Caco-2 (cell line): ENCODE measurements around the gene LMLN. TPM values are rescaled to one million over a fixed set of nuclear protein-coding genes. Genes with fewer than 3 reads are reported as not detected.

Source experiments
- BruUV-seq: library from RNA; stranded (reverse); fragments of 400-500 nt; replicated peaks from 2 replicates; lab custom pipeline; 2021; lab: Mats Ljungman, UMichigan
- CTCF ChIA-PET: fragments of 300-600 bp; sonication (Branson Sonifier 250); formaldehyde crosslinking; loops from one replicate; lab custom pipeline; 2022; ENCODE audit warnings: antibody characterized with exemption; lab: Charles Lee
- POLR2A ChIA-PET: fragments of 300-600 bp; sonication (Branson Sonifier 250); formaldehyde crosslinking; loops from one replicate; lab custom pipeline; 2022; ENCODE audit warnings: antibody characterized with exemption; lab: Charles Lee
- DNase-seq, 2 experiments: peaks; one replicate each; pipeline versions ENCODE4 v3.0.0 to v3.0.0-alpha.2; 2020 to 2022
- H3K27me3 ChIP-seq: replicated peaks from 2 replicates; pipeline ENCODE4 v1.6.0; 2011; ENCODE audit warnings: low read length; ENCODE audit not compliant: control insufficient read depth, insufficient read depth
- H3K36me3 ChIP-seq: 2 replicates; pipeline ENCODE4 v1.5.1; 2011; ENCODE audit warnings: low read length; ENCODE audit not compliant: control insufficient read depth, insufficient read depth
- H3K4me1 ChIP-seq: fragments of 250-450 bp; sonication (Bioruptor Pico); 2 replicates; pipeline ENCODE4 v1.5.1; 2020; ENCODE audit warnings: mild to moderate bottlenecking
- H3K4me3 ChIP-seq: 2 replicates; pipeline ENCODE4 v1.5.1; 2011; ENCODE audit warnings: low read depth, mild to moderate bottlenecking, control low read depth, low read length
- H3K9me3 ChIP-seq: fragments of 250-450 bp; sonication (Bioruptor Pico); 2 replicates; pipeline ENCODE4 v1.5.1; 2020; ENCODE audit warnings: mild to moderate bottlenecking, moderate library complexity
- H3K27ac Mint-ChIP-seq: one replicate; pipeline ENCODE4 v1.8.0; 2022; ENCODE audit warnings: mixed read lengths; ENCODE audit not compliant: unreplicated experiment
- H3K27me3 Mint-ChIP-seq: one replicate; pipeline ENCODE4 v1.8.0; 2022; ENCODE audit warnings: mixed read lengths; ENCODE audit not compliant: insufficient read depth, unreplicated experiment
- H3K36me3 Mint-ChIP-seq: one replicate; pipeline ENCODE4 v1.8.0; 2022; ENCODE audit warnings: mild to moderate bottlenecking, mixed read lengths; ENCODE audit not compliant: insufficient read depth, unreplicated experiment
- H3K4me1 Mint-ChIP-seq: one replicate; pipeline ENCODE4 v1.8.0; 2022; ENCODE audit warnings: low read depth, mixed read lengths; ENCODE audit not compliant: unreplicated experiment
- H3K4me3 Mint-ChIP-seq: one replicate; pipeline ENCODE4 v1.8.0; 2022; ENCODE audit warnings: mild to moderate bottlenecking, moderate library complexity, mixed read lengths; ENCODE audit not compliant: unreplicated experiment
- H3K9me3 Mint-ChIP-seq: one replicate; pipeline ENCODE4 v1.8.0; 2022; ENCODE audit warnings: mixed read lengths; ENCODE audit not compliant: unreplicated experiment
- intact Hi-C: fragments of 100-400 bp; cut with micrococcal nuclease; formaldehyde crosslinking; loops from one replicate; pipeline ENCODE4 v1.10.0; 2022; ENCODE audit not compliant: unreplicated experiment
- total RNA-seq: library from RNA; stranded (reverse); gene quantifications from 2 replicates; pipeline ENCODE4 v1.2.3, GENCODE V29; 2022
- TF ChIP-seq, protein P1 (sequence below), 2 experiments: fragments of 200-600 bp in 1 of 2; IDR thresholded peaks; 1 replicate in 1 of 2; 2 replicates in 1 of 2; pipeline versions ENCODE4 v1.5.1 to v1.8.0; 2011 to 2022; ENCODE audit warnings: antibody characterized with exemption in 1 of 2, control low read depth in 1 of 2, inconsistent platforms in 1 of 2, low read depth in 1 of 2, low read length in 1 of 2, mild to moderate bottlenecking in 1 of 2, moderate library complexity in 1 of 2; ENCODE audit not compliant: insufficient read depth in 1 of 2, severe bottlenecking in 1 of 2, unreplicated experiment in 1 of 2

Gene LMLN
- total RNA-seq, 1 experiment from 2014 or later = 2.4 TPM

DNA sequence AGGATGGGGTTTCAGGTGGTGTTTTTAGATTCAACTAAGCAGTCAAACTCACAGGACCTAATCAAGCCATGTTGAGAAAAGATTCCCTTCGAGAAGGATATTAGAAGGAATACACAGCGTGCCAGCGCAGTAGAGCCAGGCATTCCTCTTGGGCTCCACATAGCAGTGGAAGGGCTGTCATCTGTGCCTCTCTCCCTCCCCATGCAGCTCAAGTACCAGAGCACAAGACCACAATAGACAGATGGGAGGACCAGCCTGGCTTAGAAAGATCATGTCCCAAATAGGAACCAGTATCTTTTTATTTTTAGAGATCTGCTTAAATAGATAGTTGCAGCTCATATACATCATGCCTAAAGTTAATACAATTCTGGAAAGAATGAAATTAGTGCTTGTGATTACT, 37.9 kb downstream of the LMLN start:
- no TSS peak for BruUV-seq
- intact Hi-C loops = no loop called here
- H3K27ac Mint-ChIP-seq = no peak overlapping the region
- Histone ChIP-seq H3K4me3 (no peak overlapping the region), H3K36me3 (no peaks in the 10 kb centered on the region), H3K9me3 (no peaks in the 10 kb centered on the region), H3K4me1 (no peaks in the 10 kb centered on the region), H3K27me3 (no peaks in the 10 kb centered on the region)
- TF ChIP-seq, protein P1, sequence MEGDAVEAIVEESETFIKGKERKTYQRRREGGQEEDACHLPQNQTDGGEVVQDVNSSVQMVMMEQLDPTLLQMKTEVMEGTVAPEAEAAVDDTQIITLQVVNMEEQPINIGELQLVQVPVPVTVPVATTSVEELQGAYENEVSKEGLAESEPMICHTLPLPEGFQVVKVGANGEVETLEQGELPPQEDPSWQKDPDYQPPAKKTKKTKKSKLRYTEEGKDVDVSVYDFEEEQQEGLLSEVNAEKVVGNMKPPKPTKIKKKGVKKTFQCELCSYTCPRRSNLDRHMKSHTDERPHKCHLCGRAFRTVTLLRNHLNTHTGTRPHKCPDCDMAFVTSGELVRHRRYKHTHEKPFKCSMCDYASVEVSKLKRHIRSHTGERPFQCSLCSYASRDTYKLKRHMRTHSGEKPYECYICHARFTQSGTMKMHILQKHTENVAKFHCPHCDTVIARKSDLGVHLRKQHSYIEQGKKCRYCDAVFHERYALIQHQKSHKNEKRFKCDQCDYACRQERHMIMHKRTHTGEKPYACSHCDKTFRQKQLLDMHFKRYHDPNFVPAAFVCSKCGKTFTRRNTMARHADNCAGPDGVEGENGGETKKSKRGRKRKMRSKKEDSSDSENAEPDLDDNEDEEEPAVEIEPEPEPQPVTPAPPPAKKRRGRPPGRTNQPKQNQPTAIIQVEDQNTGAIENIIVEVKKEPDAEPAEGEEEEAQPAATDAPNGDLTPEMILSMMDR (IDR thresholded peaks at IDR 0.05; ENCODE audit: insufficient read depth in 1 of 2, low read depth in 1 of 2, low read length in 1 of 2, severe bottlenecking in 1 of 2, unreplicated experiment in 1 of 2) = no peak
- H3K9me3 Mint-ChIP-seq = no peaks in the 10 kb centered on the region
- no peaks in the 10 kb centered on the region for H3K36me3 Mint-ChIP-seq
- H3K4me3 Mint-ChIP-seq = no peak overlapping the region
- no peaks in the 10 kb centered on the region for H3K27me3 Mint-ChIP-seq
- no peaks in the 10 kb centered on the region for H3K4me1 Mint-ChIP-seq
- no peak for DNase-seq
- ChIA-PET CTCF (no interaction called here), POLR2A (no interaction called here)

DNA sequence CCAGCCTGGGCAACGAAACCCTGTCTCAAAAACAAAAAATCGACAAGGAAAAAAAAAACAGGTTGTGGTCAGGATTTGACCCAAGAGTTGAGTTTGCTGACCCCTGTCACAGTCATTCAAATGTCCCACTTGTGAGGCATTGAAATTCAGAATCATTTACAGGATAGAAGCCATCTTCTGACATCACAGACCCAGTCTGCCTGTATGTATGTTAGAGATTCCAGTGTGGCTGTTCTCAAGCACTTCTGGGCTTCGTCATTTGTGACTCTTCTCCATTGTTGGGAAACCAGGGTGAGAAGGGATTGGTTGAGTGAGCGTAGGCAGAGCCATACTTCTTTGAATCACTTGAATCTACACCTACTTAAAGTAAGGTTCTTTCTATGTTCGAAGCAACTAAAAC, 57.1 kb downstream of the LMLN start:
- intact Hi-C loops = no loop called here
- no peaks in the 10 kb centered on the region for H3K9me3 ChIP-seq
- Mint-ChIP-seq H3K36me3 (no peaks in the 10 kb centered on the region), H3K9me3 (no peaks in the 10 kb centered on the region), H3K4me3 (no peak overlapping the region), H3K4me1 (no peaks in the 10 kb centered on the region), H3K27me3 (no peaks in the 10 kb centered on the region), H3K27ac (no peak overlapping the region)
- no peaks in the 10 kb centered on the region for H3K27me3 ChIP-seq
- H3K36me3 ChIP-seq = no peaks in the 10 kb centered on the region
- POLR2A ChIA-PET = no interaction called here
- CTCF ChIA-PET = no interaction called here
- H3K4me3 ChIP-seq = no peak overlapping the region
- H3K4me1 ChIP-seq = no peaks in the 10 kb centered on the region
- no TSS peak for BruUV-seq
- no peak for DNase-seq
- TF ChIP-seq, protein P1 (IDR thresholded peaks at IDR 0.05; ENCODE audit: insufficient read depth in 1 of 2, low read depth in 1 of 2, low read length in 1 of 2, severe bottlenecking in 1 of 2, unreplicated experiment in 1 of 2) = no peak

DNA sequence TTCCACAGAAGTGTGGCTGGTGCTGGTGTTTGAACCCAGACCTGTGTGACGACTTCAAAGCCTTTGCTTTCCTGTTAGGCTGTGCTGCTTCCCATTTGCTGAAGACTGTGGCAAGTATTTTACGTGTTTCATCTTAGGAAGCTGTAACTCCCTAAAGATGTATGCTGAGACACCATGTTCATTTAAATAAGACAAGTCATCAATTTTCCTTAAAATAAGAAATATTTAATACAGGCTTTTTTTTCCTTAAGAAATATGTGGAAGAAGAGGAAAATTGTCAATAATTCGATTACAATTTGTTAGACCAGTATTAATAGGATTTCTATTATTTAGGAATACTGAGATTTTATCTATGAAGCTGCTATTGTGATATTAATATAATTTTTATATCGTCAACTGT, 58.4 kb downstream of the LMLN start:
- no peaks in the 10 kb centered on the region for H3K9me3 Mint-ChIP-seq
- H3K36me3 ChIP-seq = no peaks in the 10 kb centered on the region
- no peaks in the 10 kb centered on the region for H3K27me3 Mint-ChIP-seq
- H3K4me3 Mint-ChIP-seq = no peak overlapping the region
- no peak for DNase-seq
- TF ChIP-seq, protein P1 (IDR thresholded peaks at IDR 0.05; ENCODE audit: insufficient read depth in 1 of 2, low read depth in 1 of 2, low read length in 1 of 2, severe bottlenecking in 1 of 2, unreplicated experiment in 1 of 2) = no peak
- BruUV-seq = no TSS peak
- intact Hi-C loops = no loop called here
- no peaks in the 10 kb centered on the region for H3K27me3 ChIP-seq
- H3K4me3 ChIP-seq = no peak overlapping the region
- no peaks in the 10 kb centered on the region for H3K4me1 Mint-ChIP-seq
- ChIA-PET POLR2A (no interaction called here), CTCF (no interaction called here)
- H3K4me1 ChIP-seq = no peaks in the 10 kb centered on the region
- H3K27ac Mint-ChIP-seq = no peak overlapping the region
- H3K9me3 ChIP-seq = no peaks in the 10 kb centered on the region
- no peaks in the 10 kb centered on the region for H3K36me3 Mint-ChIP-seq
